Camera-type eye (tissue), 1 donor: ENCODE measurements around the gene RBBP7. TPM values are rescaled to one million over a fixed set of nuclear protein-coding genes. Genes with fewer than 3 reads are reported as not detected.

Experiments
- total RNA-seq: library from RNA; depleted of rRNA; stranded (reverse); fragments of >200 nt; gene quantifications from one replicate; pipeline ENCODE4 v1.2.3, GENCODE V29; 2014

RBBP7 gene
- total RNA-seq = 91.7 TPM

DNA sequence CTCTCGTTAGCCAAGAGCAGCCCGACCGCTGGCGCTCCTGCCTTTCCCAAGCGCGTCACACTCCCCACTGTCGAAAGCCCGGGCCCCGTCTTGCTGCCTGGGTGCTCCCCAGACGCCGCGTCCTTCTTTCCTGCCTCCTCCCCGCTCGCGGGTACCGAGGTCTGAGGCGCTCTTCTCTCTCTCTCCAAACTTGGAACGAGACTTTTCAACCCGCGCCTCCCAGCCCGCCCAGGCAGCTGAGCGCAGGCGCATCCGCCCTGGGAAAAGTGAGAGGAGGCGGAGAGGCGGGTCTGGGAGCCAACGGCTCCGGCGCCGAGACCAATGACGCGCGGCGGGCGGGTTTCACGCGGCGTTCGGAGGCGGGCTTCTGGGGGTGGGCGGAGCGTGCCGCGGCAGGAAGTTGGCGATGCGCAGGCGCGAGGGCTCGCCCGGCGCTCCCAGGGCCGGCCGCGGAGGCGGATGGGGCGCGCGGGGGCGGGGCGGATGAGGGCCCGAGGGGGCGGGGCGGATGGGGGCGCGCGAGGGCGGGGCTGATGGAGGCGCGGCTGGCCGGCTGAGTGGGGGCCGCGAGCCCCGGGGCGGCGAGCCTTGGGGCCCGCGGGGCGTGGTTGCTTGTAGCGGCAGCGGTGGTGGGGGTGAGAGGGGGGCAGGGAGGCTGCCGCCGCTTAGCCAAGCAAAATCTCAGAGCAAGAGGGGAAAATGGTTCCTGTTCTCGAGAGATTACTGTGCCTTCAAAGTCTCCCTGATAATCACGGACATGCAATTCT lies at the start of gene RBBP7:
RBBP7 (minus strand) TSS at position 268 of the 767 bp plus-strand sequence. CDS start 309 bp downstream, outside the sequence.

Other genes starting within 250 kb of the RBBP7 start
- not detected for gene S100G, start 220.2 kb downstream of the RBBP7 start, total RNA-seq
- gene CTPS2, start 157.7 kb downstream of the RBBP7 start, total RNA-seq = 42.4 TPM
- 24.7 TPM for gene SYAP1, start 150.8 kb downstream of the RBBP7 start, total RNA-seq
- gene TXLNG, start 83.9 kb downstream of the RBBP7 start, total RNA-seq = 19.8 TPM
- 18.8 TPM for gene REPS2, start 76.3 kb upstream of the RBBP7 start, total RNA-seq